Suprapubic skin (tissue), 4 donors: ENCODE results near the gene ENOX2. TPM values are rescaled to one million over a fixed set of nuclear protein-coding genes. Genes with fewer than 3 reads are reported as not detected.

Experiments used
- DNase-seq, 2 donors: peaks; one replicate each; pipeline ENCODE4 v3.0.0-alpha.2; 2019; ENCODE audit warnings: low spot score in 2 of 2
- H3K27ac ChIP-seq: fragments of 200-600 bp; sonication (generic); one replicate; pipeline ENCODE4 v1.5.1; 2019
- H3K27me3 ChIP-seq: fragments of 200-600 bp; sonication (generic); one replicate; pipeline ENCODE4 v1.5.1; 2019
- H3K36me3 ChIP-seq: fragments of 200-600 bp; sonication (generic); one replicate; pipeline ENCODE4 v1.5.1; 2019
- H3K4me1 ChIP-seq: fragments of 200-600 bp; sonication (generic); one replicate; pipeline ENCODE4 v1.5.1; 2019
- H3K4me3 ChIP-seq: fragments of 200-600 bp; sonication (generic); one replicate; pipeline ENCODE4 v1.5.1; 2019; ENCODE audit warnings: mild to moderate bottlenecking
- H3K9me3 ChIP-seq: fragments of 200-600 bp; sonication (generic); one replicate; pipeline ENCODE4 v1.5.1; 2019
- EP300 ChIP-seq: sonication (generic); formaldehyde crosslinking; IDR thresholded peaks from one replicate; pipeline ENCODE4 v1.6.1; 2017; ENCODE audit warnings: antibody characterized with exemption
- POLR2A ChIP-seq, 2 donors: fragments of 450-650 bp; IDR thresholded peaks; one replicate each; pipeline ENCODE4 v1.6.1; 2017; ENCODE audit warnings: antibody characterized with exemption in 2 of 2, mild to moderate bottlenecking in 2 of 2, moderate library complexity in 2 of 2
- POLR2AphosphoS5 ChIP-seq, 3 donors: sonication (generic); formaldehyde crosslinking; IDR thresholded peaks; one replicate each; pipeline ENCODE4 v1.6.1; 2017; ENCODE audit warnings: antibody characterized with exemption in 3 of 3
- WGBS: methylation state at CpG from one replicate; pipeline ENCODE4 v1.1.5; 2018; 5-methylcytosine and 5-hydroxymethylcytosine counted together
- total RNA-seq, 4 donors: library from RNA; depleted of rRNA; stranded (reverse); fragments of >200 nt; gene quantifications; one replicate each; pipeline ENCODE4 v1.1.0, GENCODE V29; 2016
- TF ChIP-seq, protein P1 (sequence below), 2 donors: fragments of 200-600 bp in 1 of 2; fragments of 450-650 bp in 1 of 2; sonication (generic) in 1 of 2; IDR thresholded peaks; one replicate each; pipeline ENCODE4 v1.5.1; 2016 to 2019; ENCODE audit warnings: antibody characterized with exemption in 2 of 2, mild to moderate bottlenecking in 1 of 2, moderate library complexity in 1 of 2

ENOX2 gene
- total RNA-seq, 4 donors from 2014 or later, result 9.6 to 11.1 (median 10.7) TPM

DNA sequence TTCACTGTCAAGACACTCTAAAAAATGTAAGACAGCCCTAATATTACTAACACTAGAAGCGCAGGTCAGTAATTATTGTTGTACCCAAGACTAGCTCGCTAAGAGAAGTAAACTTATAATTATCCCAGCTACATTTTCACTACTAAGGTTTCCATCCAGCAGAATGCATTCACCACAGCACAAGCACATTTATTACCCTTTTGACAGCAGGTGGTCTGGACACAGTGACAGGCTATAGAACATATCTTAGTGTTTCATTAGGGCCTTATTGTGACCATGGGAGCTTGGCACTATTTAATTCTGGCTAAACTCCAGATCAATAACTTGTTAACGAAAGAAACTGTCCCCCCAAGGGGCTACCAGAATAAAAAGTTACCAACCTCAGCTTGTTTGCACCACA lies 237.7 kb downstream of the ENOX2 start:
- WGBS, result 73% methylated on average over 3 of the region's 3 CpGs
- H3K4me1 ChIP-seq, result no peaks in the 10 kb centered on the region
- peaks cover 3% of the 10 kb centered on the region for H3K36me3 ChIP-seq
- DNase-seq, result no peak
- H3K4me3 ChIP-seq, result no peak overlapping the region
- no peaks in the 10 kb centered on the region for H3K9me3 ChIP-seq
- no peak overlapping the region for H3K27ac ChIP-seq
- no peaks in the 10 kb centered on the region for H3K27me3 ChIP-seq
- TF ChIP-seq POLR2AphosphoS5 (IDR thresholded peaks at IDR 0.05) (no peak), EP300 (no peak), POLR2A (IDR thresholded peaks at IDR 0.05) (no peak)
- TF ChIP-seq, protein P1, sequence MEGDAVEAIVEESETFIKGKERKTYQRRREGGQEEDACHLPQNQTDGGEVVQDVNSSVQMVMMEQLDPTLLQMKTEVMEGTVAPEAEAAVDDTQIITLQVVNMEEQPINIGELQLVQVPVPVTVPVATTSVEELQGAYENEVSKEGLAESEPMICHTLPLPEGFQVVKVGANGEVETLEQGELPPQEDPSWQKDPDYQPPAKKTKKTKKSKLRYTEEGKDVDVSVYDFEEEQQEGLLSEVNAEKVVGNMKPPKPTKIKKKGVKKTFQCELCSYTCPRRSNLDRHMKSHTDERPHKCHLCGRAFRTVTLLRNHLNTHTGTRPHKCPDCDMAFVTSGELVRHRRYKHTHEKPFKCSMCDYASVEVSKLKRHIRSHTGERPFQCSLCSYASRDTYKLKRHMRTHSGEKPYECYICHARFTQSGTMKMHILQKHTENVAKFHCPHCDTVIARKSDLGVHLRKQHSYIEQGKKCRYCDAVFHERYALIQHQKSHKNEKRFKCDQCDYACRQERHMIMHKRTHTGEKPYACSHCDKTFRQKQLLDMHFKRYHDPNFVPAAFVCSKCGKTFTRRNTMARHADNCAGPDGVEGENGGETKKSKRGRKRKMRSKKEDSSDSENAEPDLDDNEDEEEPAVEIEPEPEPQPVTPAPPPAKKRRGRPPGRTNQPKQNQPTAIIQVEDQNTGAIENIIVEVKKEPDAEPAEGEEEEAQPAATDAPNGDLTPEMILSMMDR (IDR thresholded peaks at IDR 0.05), result no peak

DNA sequence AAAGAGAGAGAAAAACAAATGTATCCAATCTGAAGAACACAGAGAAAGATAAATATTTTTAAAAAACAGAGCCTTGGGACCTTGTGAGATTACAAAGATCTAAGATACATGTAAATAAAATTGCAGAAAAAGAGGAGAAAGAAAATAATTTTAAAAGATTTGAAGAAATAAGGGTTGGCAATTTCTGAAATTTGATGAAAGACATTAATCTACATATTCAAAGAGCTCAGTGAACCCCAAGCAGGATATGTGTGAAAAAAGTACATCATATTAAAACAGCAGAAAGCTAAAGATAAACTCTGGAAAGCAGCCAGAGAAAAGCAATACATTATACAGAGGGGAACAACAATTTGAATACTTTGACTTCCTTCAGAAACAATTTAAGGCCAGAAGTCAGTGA lies 244.7 kb downstream of the ENOX2 start:
- H3K4me3 ChIP-seq, result no peak overlapping the region
- H3K9me3 ChIP-seq, result no peaks in the 10 kb centered on the region
- no peak overlapping the region for H3K27ac ChIP-seq
- DNase-seq, result no peak
- TF ChIP-seq POLR2AphosphoS5 (IDR thresholded peaks at IDR 0.05) (no peak), EP300 (no peak), POLR2A (IDR thresholded peaks at IDR 0.05) (no peak)
- TF ChIP-seq, protein P1 (IDR thresholded peaks at IDR 0.05), result no peak
- no peaks in the 10 kb centered on the region for H3K4me1 ChIP-seq
- H3K36me3 ChIP-seq, result no peaks in the 10 kb centered on the region
- no peaks in the 10 kb centered on the region for H3K27me3 ChIP-seq

DNA sequence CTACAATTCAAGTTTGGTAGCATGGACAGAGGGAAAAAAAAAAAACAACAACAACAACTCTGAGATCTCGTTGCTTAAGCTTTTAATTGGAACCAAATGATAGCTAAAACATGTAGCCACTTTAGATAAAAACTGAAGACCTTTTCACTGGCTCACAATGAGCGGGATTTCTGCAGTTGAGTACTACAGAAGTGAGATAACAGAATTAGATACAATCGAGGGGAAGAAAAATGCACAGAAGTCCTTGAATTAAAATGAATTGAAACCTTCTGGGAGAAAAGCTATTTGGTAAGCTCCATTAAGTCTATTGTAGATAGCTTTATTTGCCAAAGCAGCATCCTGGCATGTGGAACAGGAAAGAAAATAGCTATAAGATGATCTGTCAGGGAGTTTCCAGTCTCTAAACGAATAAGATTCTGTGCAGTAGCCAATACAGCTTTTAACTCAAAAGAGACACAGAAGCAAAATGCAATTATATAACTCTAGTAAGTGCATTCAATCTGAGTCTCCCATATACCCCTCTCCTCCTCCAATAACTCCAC lies 248.5 kb downstream of the ENOX2 start:
- Histone ChIP-seq H3K36me3 (no peaks in the 10 kb centered on the region), H3K9me3 (no peaks in the 10 kb centered on the region), H3K4me1 (no peaks in the 10 kb centered on the region), H3K27ac (no peak overlapping the region), H3K4me3 (no peak overlapping the region), H3K27me3 (no peaks in the 10 kb centered on the region)
- TF ChIP-seq EP300 (no peak), POLR2AphosphoS5 (IDR thresholded peaks at IDR 0.05) (no peak), POLR2A (IDR thresholded peaks at IDR 0.05) (no peak)
- TF ChIP-seq, protein P1 (IDR thresholded peaks at IDR 0.05), result no peak
- no peak for DNase-seq
- WGBS, result 43% methylated on average over 4 of the region's 4 CpGs

DNA sequence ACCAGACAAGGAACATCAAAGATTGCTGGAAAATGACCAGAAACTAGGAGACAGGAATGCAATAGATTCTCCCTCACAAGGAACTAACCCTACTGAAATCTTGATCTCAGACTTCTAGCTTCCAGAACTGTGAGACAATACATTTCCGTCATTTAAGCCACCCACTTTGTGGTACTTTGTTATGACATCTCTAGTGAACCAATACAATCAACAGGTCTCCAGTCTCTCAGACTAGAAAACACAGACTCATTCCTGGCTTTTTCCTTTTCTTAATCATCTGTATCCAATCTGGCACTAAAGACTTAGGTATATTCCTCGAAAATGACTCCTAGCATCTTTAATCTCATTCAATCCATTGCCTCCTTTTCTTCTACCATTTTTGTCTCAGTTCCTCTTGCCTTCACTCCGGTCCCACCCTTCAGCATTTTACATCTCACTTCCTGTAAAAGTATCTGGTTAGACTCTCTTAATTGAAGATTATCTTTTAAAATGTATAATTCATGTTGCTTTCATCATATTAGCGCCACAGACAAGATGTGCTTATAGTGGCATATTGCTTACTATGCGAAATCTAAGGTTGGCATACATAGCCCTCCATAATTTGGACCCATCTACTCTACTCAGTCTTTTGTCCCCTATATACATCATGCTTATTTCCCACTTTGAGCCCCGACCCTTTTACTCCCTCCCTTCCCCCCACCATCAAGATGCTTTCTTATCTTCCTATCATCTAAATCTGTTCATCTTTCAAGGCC lies 250.0 kb downstream of the ENOX2 start:
- Histone ChIP-seq H3K4me3 (no peak overlapping the region), H3K4me1 (no peaks in the 10 kb centered on the region), H3K9me3 (no peaks in the 10 kb centered on the region), H3K27me3 (no peaks in the 10 kb centered on the region), H3K36me3 (no peaks in the 10 kb centered on the region), H3K27ac (no peak overlapping the region)
- 81% methylated on average over 6 of the region's 6 CpGs for WGBS
- DNase-seq, result no peak
- TF ChIP-seq EP300, result no peak
- TF ChIP-seq, protein P1 (IDR thresholded peaks at IDR 0.05), result no peak
- TF ChIP-seq POLR2AphosphoS5 (IDR thresholded peaks at IDR 0.05), result no peak
- no peak for TF ChIP-seq POLR2A (IDR thresholded peaks at IDR 0.05)

DNA sequence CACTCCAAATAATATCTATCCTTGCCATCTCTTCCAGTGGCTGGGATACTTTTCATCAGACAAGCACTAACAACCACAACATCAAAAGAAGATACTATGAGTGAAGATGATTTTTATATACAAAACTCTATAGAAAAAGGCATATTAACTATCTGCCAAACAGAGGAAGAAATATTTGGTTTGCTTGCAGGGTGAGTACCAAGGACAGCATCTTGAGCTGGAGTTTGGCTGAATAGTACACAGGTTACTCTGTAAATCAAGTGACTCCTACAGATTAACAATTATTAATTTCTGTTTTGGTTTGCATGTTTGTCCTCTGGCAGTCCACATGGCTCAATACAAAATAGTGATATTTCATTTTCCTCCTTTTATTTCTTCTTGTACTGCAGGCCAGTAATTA lies 253.3 kb downstream of the ENOX2 start:
- H3K4me1 ChIP-seq, result no peaks in the 10 kb centered on the region
- no peaks in the 10 kb centered on the region for H3K36me3 ChIP-seq
- H3K27ac ChIP-seq, result no peak overlapping the region
- H3K27me3 ChIP-seq, result no peaks in the 10 kb centered on the region
- no peak for DNase-seq
- H3K9me3 ChIP-seq, result no peaks in the 10 kb centered on the region
- no peak overlapping the region for H3K4me3 ChIP-seq
- TF ChIP-seq POLR2AphosphoS5 (IDR thresholded peaks at IDR 0.05) (no peak), POLR2A (IDR thresholded peaks at IDR 0.05) (no peak), EP300 (no peak)
- TF ChIP-seq, protein P1 (IDR thresholded peaks at IDR 0.05), result no peak
